SHP77 treated with DMSO at 0.1 percent for 48 hours (cell line): Measurements from ENCODE around the gene PLA2G7.
"Not testable (repeated sequence)": the region's sequence is repeated elsewhere in the genome, so short reads cannot be mapped to it uniquely, and the experiment has no call there.

Experiments
- DNase-seq: peaks from one replicate; lab custom pipeline; 2025; lab: John Stamatoyannopoulos, UW

Gene PLA2G7

DNA sequence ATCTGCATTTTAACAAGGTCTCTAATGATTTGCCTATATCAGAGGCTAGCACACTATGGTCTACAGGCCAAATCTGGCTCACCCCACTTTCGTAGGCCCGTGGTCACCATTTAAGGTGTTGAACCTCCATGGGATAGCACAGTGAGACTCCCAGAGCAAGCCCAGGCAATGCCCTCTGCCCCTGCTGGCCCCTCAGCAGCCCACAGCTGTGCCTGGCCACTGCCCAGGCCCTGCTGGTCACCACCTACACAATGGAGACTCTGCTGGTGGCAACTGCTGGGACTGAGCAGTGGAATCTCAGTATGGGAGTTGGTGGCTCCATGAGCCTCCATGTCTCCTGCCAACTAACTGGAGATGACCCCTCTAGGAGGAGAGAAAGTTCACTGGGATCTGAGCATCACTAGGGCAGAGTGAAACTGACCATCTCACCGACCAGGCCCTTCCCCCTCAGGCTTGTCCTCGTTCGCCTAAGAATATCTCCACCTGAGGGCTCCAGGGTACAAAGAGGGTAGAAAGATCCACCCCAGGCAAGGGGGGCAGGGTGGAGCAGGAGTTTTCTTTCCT is 13.8 kb upstream of the PLA2G7 start:
- DNase-seq: no peak

GRCh38 chr6:46746696-46747095 is 11.5 kb upstream of the PLA2G7 start, which contains the start of gene ANKRD66:
Gene ANKRD66 (plus strand): TSS chr6:46746933. CDS start chr6:46751949, 5,016 bp downstream.
- DNase-seq: no peak

DNA sequence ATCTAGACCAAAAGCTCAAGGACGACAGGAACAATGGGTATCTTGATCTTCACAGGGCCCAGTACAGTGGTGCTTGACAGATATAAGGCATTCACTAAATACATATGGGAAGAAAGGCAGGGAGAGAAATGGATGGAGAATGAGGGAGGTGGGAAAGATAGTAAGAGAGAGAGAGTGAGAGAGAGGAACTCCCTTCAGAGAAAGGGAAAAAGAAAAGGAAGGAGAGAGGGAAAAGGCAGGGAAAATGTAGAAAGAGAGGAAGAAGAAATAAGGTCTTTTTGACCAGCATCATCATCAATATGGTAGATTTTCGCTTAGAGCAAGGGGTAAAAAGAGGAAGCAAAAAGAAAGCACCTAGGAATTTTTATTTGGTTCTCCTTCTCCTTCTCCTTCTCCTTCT is 10.8 kb upstream of the PLA2G7 start:
- DNase-seq: no peak

- not testable (repeated sequence) for DNase-seq
Observed at GRCh38 chr6:46744159-46744725, 9.1 kb upstream of the PLA2G7 start.

GRCh38 chr6:46743425-46744158 is 8.4 kb upstream of the PLA2G7 start:
- DNase-seq: no peak

GRCh38 chr6:46741910-46742309 is 6.7 kb upstream of the PLA2G7 start:
- DNase-seq: no peak

DNA sequence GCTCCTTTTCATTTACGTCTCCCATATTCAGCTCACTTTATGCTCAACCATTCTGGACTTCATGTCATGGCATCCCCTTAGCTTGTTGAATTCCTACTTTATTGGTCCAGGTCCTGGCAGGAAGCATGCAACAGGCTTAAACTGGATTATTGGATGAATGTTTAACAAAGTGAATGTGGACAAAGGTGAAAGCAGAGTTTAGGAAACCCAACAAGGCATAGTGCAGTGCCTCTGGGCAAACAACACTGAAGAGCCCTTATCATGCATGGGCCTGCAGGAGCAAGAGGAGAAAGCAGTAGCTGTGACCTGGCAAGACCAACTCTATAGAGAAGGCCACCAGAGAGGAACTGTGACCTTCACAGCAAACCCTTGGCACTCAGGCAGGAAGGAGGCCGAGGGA is 6.3 kb upstream of the PLA2G7 start:
- no peak for DNase-seq

GRCh38 chr6:46736906-46737305 is 1.7 kb upstream of the PLA2G7 start:
- no peak for DNase-seq

DNA sequence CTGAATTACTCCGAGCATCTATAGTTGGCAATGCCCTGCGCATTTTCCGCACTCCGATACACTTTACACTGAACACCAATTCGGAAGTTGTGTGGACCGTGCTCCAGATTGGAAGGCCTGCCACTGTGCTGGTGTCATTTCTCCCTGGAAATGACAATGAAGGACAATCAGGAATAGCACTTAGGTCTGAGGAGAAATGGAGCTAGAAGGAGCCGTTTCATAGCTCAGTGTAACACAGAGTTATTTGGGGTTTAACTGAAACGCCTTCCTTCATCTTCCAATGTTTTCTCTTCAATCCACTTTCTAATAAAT is 501 bp upstream of the PLA2G7 start:
- DNase-seq: no peak

- DNase-seq: no peak
Observed at GRCh38 chr6:46733341-46733801, 1.8 kb downstream of the PLA2G7 start.

GRCh38 chr6:46730921-46731461 is 4.2 kb downstream of the PLA2G7 start:
- DNase-seq: no peak

DNA sequence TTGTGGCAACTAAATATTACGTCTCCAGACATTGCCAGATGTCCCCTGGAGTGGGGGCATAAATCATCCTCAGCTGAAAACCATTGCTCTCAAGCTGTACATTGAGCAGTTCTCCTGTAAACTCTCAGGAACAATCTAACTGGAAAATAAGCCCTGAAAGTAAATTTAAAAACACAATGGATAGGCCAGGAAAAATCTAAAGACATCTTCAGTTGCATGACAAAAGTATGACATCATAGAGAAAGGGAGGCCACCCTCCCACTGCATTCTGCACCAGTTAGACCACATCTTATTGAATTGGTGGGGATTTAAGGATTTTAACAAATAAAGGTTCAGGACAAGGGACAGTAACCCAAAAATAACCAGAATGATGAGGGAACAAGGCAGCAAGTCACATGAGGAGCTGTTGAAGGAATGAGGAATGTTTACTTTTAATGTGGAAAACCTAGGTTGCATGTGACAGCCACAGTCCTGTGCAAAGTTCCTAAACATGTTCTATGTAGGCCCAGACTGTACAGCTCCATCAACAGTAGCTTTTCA is 5.3 kb downstream of the PLA2G7 start:
- DNase-seq: no peak

GRCh38 chr6:46720401-46720800 is 14.8 kb downstream of the PLA2G7 start:
- no peak for DNase-seq

DNA sequence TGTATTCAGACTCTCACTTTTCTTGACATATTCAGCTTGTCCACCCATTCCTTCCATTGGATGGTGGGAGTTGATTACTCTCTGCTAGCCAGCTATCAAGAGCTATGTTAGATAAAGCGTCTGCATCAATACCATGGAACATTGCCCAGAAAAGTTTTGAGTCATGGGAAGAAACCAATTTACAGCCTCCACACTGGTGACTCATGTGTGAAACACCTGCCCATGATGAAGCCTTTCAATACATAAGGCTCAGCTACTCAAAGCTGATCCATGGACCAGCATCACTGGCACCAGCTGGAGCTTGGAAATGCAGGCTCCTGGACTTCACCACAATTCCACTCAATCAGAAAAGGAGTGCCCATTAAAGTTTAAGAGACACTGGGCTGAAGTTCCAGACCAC is 16.1 kb downstream of the PLA2G7 start:
- no peak for DNase-seq

- no peak for DNase-seq
Observed at GRCh38 chr6:46715141-46715540, 20.0 kb downstream of the PLA2G7 start.

- no peak for DNase-seq
Observed at GRCh38 chr6:46711491-46711890, 23.7 kb downstream of the PLA2G7 start.

- no peak for DNase-seq
Observed at GRCh38 chr6:46706464-46706863, 28.7 kb downstream of the PLA2G7 start.

DNA sequence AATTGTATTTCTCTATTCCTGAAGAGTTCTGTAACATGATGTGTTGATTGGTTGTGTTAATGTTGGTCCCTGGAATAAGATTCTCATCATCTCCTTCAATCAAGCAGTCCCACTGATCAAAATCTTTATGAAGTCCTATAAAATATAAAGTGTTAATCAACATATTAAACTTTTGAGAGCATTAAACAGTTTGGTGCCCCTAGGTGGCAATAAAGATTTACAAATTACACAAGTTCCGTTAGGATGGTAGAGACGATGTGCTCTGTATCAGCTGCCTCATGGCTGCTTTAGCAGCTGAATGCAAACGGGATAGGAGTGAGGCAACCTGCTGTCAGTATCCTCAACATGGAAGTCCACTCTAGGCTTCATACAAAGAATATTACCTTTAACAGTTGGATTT is 30.6 kb downstream of the PLA2G7 start:
- peak; percentile 14 for DNase-seq

- DNase-seq: no peak
Observed at GRCh38 chr6:46699970-46700369, 35.2 kb downstream of the PLA2G7 start.

DNA sequence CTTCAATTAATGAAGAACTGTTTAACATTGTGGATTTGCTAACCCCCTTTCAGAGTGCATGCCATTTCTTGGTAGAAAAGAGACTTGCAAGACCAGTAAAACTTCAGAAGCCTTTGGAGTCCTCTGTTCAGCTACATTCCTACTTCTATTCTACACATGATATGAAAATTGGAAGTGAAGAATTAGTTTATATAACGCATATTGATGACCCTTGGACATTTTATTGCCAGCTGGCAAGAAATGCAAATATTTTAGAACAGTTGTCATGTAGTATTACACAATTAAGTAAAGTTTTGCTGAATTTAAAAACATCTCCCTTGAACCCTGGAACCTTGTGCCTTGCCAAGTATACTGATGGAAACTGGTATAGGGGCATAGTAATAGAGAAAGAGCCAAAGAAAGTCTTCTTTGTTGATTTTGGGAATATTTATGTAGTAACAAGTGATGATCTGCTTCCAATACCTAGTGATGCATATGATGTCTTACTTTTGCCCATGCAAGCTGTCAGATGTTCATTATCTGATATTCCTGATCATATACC is 44.2 kb downstream of the PLA2G7 start:
- no peak for DNase-seq

DNA sequence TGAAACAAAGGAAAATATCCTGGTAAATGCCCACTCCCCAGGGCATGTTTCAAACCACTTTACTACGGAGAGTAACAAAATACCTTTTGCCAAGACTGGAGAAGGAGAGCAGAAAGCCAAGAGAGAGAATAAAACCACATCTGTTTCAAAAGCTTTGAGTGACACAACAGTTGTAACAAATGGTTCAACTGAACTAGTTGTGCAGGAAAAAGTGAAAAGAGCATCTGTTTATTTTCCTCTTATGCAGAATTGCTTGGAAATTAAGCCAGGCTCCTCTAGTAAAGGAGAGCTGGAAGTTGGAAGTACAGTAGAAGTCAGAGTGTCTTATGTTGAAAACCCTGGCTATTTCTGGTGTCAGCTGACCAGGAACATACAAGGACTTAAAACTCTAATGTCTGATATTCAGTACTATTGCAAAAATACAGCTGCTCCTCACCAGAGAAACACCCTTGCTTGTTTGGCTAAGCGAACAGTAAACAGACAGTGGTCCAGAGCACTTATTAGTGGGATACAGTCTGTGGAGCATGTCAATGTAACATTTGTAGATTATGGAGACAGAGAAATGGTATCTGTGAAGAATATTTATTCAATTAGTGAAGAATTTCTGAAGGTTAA is 44.9 kb downstream of the PLA2G7 start:
- no peak for DNase-seq

DNA sequence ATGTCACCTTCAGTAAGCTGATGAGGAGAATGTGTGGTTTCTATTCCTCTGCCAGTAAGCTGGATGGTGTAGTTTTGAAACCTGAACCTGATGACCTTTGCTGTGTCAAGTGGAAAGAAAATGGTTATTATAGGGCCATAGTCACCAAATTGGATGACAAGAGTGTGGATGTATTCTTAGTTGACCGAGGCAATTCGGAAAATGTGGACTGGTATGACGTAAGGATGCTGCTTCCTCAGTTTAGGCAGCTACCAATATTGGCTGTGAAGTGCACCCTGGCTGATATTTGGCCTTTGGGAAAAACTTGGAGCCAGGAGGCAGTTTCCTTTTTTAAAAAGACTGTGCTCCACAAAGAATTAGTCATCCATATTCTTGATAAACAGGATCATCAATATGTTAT is 45.5 kb downstream of the PLA2G7 start:
- no peak for DNase-seq
